ENCODE data around the gene B3GALNT2.

DNA sequence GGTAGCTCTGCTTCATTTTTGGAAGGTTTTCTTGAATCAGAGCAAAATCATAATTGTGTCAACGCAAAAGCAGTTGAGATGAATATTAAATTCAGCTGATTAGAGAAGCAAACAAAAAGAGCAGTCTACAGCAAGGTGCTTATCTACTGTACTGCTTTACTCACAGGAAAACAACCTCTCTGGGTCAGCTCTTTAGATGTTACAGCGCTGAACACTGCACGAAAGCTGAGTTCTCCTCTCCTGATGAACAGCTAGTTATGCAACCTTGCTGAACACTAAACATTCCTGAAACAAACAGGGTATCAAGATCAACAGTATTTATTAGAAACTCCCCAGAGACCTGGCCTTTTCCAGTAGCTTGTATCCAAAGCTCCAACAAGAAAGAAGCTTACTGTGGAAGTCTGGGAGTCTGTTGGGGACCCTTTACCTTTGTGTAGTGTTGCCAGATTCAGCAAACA lies 95.7 kb downstream of the B3GALNT2 start:
- TF ChIP-seq EP300 (IDR thresholded peaks at IDR 0.05) (no peak), POLR2AphosphoS5 (IDR thresholded peaks at IDR 0.05) (no peak)
- TF ChIP-seq, protein P1, sequence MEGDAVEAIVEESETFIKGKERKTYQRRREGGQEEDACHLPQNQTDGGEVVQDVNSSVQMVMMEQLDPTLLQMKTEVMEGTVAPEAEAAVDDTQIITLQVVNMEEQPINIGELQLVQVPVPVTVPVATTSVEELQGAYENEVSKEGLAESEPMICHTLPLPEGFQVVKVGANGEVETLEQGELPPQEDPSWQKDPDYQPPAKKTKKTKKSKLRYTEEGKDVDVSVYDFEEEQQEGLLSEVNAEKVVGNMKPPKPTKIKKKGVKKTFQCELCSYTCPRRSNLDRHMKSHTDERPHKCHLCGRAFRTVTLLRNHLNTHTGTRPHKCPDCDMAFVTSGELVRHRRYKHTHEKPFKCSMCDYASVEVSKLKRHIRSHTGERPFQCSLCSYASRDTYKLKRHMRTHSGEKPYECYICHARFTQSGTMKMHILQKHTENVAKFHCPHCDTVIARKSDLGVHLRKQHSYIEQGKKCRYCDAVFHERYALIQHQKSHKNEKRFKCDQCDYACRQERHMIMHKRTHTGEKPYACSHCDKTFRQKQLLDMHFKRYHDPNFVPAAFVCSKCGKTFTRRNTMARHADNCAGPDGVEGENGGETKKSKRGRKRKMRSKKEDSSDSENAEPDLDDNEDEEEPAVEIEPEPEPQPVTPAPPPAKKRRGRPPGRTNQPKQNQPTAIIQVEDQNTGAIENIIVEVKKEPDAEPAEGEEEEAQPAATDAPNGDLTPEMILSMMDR (IDR thresholded peaks at IDR 0.05), result no peak

Measured in upper lobe of left lung (tissue), 4 donors.